CD4-positive, alpha-beta T cell treated with Interleukin-2 at 100 ng/mL for 4 hours (primary cell): ENCODE data around the gene TTYH2.
A peak's percentile ranks its signal among the peaks of the same experiment; 100 is the strongest.
"Not testable (repeated sequence)": the region's sequence is repeated elsewhere in the genome, so short reads cannot be mapped to it uniquely, and the experiment has no call there.

Experiments
- DNase-seq: peaks from one replicate; pipeline ENCODE4 v3.0.0-alpha.2; 2020; ENCODE audit warnings: low spot score

The TTYH2 gene, protein sequence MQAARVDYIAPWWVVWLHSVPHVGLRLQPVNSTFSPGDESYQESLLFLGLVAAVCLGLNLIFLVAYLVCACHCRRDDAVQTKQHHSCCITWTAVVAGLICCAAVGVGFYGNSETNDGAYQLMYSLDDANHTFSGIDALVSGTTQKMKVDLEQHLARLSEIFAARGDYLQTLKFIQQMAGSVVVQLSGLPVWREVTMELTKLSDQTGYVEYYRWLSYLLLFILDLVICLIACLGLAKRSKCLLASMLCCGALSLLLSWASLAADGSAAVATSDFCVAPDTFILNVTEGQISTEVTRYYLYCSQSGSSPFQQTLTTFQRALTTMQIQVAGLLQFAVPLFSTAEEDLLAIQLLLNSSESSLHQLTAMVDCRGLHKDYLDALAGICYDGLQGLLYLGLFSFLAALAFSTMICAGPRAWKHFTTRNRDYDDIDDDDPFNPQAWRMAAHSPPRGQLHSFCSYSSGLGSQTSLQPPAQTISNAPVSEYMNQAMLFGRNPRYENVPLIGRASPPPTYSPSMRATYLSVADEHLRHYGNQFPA

DNA sequence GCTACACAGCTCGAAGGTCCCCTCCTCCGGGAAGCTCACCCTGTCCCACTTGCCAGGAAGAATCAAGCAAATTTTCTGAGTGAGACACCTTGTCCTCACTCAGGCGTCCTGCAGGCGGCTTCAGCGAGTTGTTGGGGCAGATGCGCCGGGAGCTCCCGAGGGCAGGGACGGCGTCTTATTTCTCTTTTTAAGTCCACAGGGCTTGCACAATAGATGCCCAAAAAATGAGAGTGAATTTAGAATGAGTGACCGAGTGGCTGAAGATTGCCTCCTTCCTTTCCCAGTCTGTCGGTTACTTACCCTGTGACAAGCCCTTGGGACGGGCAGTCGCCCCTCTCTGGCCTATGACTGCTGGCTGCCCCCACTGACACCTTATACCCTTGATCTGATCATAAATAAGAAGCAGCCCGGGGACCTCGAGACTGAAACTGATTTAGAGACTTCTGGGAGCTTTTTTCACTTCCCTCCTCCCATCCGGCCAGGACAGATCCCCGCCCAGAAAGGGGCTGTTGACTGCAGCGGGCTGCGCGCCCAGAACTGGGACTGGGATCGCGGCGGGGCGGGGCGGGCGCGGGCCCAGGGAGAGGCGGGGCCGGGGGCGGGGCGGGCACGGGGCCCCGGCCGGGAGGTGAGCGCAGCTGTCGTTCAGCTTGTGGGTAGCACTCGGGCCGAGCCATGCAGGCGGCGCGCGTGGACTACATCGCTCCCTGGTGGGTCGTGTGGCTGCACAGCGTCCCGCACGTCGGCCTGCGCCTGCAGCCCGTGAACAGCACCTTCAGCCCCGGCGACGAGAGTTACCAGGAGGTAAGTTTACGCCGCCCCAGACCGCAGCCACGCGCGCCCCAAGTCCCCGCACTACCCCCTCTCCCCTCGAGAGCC lies at the start of gene TTYH2:
TSS of gene TTYH2 (plus strand) at position 659 of the 879 bp plus-strand sequence. CDS start at position 676, 17 bp downstream.
- peak; percentile 72 for DNase-seq

DNA sequence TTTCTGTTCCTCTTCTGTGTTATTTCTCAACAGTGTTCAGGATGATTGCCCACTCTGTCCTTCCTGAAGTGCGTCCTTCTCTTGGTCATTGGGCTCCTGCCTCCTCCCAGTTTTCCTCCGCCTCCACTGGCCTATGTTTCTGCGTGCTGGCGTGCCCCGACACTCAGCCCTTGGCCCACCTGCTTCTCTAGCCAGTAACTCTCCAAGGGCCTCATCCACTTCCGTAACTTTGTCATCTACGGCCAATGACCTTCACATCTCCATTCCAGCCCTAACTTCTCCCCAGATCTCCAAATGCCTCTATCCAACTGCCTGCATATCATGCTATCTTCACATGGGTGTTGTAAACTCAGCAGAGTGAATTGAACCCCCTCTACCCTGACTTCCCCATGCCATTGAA lies 49.5 kb upstream of the TTYH2 start:
- DNase-seq: no peak

DNA sequence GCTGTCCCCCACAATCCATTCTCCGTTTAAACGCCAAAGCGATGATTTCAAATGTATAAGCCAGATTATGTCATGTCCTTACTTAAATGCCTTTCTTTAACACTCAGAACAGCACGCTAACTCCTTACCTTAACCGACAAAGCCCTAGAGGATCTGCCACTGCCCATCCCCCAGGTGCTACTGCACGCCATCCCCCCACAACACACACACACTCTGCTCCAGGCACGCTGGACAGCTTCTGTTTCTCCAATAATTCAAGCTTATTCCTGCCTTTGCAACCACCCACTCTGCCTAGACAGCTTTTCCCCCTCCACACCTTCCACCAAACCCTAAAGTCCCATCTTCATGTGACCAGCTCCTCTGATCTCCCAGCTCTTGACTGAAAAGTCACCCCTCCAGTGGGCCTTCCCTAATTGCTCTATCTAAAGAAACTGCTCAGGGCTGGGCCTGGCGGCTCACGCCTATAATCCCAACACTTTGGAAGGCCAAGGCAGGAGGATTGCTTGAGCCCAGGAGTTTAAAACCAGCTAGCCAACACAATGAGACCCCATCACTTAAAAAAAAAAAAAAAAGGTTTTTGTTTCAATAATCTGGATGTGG lies 48.8 kb upstream of the TTYH2 start:
- DNase-seq: no peak

DNA sequence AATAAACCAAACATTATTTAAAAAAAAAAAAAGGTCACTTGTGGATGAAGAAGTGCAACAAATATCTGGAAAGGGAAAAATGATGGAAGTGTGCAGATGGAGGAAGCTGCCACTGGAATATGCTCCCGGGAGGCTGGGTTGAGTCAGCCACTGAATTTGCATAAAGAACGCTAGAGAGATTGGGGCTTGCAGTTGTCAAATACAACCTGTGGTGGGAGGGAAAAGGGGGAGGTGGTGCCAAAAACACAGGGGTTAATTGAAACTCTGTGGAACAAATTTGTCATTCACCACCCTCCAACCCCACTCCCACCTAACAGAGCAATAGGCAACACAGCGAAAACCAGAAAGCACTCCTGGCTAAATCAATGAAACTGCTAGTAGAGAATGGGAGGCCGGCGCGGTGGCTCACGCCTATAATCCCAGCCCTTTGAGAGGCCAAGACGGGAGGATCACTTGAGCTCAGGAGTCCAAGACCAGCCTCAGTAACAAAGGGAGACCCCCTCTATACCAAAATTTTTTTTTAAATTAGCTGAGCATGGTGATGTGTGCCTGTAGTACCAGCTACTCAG lies 47.5 kb upstream of the TTYH2 start:
- no peak for DNase-seq

DNA sequence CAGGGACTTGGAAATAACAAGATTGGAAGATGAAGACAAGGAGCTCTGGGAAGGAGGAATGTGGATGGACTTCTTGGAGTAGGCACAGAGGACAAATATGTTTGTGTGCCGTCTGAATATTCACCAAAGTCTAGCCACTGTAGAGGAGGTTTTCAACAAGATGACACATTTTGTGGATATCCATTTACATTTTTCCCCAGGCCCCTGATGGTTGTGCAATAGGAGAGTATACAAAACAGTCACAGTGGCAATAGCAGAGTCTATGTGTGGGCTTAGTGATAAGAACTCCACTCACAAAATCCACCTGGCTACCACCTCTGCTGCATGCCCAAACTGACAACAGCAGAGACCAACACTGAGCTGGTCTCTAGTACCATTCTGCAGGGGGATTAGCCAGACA lies 42.4 kb upstream of the TTYH2 start:
- DNase-seq: no peak

DNA sequence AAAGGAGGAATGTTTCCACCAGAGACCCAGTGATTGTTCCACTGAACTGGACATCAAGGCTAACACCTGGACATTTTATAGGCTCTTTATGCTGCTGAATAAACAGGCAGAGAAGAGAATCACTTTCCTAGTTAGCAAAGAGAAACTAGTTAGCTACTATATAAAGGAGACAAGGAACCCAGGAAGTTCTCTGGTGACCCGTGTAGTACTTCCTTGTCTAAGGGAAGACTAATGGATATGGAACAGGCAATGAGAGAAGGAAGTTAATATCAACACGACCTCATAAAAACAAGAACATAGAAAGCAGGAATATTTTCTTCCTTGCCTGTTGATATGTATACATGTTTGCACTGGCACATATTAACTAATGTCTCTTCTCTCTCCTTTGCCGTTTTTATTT lies 40.7 kb upstream of the TTYH2 start:
- no peak for DNase-seq

DNA sequence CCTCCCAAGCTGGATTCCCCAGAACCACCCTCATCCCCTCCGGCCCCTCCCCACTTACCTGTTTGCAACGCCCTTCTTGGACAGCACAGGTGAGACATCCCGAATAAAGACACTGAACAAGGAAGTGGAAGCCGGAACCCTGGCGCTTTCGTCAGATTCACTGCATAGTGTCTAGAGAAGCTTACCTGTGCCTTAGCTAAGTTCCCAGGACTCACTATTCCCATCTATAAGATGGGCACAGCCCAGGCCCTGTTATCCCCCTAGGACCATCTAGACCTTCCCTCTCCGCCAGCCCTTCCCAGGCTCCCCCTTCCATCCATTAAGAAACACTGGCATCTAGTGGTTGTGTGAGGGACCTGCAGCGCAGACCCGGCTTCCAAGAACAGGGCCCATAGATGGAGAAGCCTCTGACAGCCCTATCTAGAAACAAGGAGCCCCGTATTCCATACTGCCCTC lies 36.8 kb upstream of the TTYH2 start:
- DNase-seq: peak; percentile 27

DNA sequence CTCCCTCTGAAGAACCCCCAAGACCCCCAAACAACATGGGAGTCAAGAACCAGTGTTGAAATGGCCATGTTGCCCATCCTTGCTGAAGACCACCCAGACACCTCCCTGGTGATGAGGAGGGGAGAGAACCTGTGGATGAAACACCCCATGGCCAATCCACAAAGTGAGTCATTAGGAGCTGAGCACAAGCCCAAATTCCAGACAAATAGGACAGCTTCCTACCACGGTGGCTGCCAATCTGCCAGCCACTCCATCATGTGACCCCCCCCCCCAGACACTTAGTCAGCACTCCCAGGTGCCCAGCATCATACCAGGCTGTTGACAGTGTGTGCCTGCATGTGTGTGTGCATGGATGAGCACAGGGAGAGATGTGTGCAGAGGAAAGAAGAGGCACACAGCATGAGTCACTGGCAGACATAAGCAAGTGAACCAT lies 36.3 kb upstream of the TTYH2 start:
- DNase-seq: no peak

DNA sequence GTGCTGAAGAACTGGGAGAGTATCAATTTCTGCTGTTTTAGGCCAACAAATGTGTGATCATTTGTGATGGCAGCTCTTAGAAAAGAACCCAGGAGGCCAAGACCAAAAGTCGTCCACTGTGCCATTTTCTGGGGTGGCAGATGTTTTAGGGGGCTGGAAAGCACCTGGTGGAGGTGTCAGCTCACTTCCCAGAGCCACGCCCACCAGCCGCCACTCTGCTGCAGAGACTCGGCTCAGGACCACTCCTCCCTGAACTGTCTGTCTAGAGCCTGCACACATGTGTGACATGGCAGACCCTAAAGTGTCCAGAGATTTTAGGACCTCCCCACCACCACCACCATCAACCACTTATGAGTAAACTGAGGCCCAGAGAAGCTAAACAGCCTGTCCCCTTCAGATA lies 33.8 kb upstream of the TTYH2 start:
- DNase-seq: no peak

DNA sequence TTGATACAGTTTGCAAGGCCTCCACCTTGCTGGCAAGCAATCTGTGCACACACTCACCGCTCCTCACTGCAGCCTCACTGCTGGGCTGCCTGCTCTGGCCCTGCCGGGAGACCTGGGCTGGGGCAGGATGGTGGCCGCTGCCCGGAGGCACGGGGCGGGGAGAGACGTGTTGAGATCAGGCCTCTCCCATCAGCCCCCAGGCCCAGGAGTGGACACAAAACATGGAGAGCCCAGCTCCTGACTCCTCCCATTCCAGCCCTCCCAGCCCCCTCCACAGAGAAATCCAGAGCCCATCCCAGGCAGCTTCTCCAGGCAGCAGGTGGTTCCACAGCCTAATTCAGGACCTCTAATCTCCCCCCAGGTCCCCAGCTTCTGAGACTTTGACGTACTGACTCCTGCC lies 33.0 kb upstream of the TTYH2 start:
- no peak for DNase-seq

DNA sequence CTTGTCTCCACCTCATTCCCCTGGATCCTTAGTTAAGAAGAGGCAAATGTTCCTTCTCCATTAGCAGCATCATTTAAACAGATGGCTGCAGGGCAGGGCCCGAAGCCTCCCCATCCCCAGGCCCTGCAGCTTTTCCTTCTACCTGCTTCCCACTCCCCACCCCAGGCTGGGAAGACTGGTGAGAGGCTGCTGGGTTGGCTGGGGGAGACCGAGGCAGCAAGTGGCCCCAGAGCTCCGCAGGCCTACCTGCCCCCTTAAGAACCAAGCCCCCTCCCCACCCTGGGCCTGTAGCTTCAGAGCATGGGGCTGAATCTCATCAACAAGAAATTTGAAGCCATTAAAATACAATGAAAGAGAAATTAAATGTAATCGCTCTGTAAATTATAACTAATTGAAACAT lies 32.0 kb upstream of the TTYH2 start:
- DNase-seq: no peak

DNA sequence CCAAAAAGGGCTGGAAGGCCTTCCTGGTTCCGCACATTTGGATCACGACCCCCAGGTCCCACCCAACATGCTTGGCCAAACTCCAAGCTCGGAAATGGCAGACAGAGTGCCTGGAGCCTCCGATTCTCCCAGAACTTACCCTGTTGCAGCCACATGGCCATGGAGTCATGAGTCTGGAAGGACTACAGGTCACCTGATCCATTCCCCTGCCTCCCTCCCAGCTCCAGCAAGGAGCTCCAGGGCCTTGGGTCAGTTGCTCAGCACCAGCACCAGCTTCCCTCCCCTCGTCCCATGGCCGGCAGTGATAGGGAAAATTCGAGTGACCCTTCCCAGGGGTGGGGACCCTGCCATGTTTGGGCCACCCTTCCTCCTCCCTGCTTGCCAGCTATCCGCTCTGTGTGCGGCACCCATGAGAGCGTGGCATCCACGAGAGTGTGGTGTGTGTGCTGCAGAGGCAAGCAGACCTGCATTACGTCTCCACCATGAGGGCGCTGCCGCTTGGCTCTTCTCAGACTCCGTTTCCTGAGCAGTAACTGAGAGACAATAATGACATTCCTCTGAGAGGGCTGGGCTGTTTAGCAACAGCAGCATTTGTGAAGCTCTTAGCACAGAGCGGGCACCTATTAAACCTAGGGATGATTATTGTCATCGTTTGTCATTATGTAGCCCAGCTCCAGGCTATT lies 31.2 kb upstream of the TTYH2 start:
- DNase-seq: no peak

DNA sequence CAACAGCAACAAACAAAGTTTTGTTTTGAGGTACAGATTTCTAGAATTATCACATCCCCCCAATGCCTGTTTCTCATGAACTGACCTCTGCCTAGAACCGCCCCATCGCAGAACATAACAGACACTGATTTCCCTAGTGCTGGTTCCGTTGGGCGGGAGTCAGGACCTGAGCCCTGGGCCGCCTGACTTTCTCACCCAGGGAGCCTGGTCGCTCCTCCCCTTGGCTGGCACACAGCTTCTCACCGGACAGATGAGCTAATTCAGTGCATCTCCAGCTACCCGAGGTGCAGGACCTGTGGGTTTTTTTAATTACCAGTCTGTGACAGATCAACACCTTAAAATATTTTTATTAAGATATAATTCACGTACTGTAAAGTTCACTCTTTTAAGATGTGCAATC lies 30.0 kb upstream of the TTYH2 start:
- no peak for DNase-seq

DNA sequence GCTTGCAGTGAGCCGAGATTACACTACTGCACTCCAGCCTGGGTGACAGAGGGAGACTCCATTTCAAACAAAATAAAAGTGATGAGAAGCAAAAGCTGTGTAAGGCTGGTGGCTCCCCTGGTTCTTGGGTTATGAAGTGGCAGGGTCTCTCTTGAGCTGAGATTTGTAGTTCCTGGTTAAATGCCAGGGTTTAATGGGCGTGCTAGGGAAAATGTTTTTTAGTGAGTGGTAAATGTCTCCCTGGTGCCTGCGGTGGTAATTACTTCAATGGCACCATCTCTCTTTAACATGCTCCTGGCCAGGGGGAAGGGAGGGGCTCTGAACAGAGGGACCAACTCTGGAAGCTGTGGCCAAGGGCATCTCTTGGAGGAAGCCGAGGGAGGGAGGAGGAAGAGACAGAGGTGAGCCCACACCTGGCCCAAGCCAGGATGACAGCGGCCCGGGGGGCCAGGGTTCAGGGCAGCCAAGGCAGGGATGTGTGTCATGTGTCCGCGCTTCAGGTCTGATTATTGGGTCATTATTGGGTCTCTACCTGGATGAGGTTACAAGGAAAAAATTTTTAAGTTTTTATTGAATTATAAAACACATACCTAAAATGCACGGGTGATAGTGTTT lies 27.7 kb upstream of the TTYH2 start:
- DNase-seq: no peak

DNA sequence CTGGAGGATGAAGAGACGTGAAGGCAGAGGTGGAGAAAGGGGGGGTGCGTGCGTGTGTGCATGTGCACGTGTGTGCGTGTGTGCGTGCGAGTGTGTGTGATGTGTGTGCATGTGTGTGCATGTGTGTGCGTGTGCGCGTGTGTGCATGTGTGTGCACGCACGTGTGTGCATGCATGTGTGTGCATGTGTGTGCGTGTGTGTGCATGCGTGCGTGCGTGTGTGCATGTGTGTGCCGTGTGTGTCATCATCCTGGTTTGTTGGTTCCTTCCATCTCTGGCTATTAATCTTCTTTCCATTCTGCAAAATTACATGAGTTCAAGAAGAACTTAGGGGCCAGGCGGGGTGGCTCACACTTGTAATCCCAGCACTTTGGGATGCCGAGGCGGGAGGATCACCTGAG lies 26.9 kb upstream of the TTYH2 start:
- no peak for DNase-seq

DNA sequence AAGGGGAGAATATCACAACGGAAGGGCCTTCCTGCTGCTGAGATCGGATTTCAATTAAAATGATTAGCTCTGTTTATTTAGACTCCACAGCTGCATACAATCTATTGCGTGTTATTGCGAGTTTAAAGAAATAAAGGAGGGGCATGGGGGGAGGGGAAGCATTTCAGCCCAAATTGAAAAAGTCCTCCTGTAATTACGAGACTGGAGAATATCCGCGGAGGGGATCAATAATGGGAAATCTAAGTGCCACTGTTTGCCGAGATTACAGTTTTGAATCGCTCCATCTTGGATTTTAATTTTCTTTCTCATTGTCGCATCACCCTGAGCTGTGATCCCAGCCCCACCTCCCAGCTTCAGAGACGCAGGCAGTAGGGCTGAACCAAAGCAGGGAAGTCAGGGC lies 25.6 kb upstream of the TTYH2 start:
- DNase-seq: no peak

DNA sequence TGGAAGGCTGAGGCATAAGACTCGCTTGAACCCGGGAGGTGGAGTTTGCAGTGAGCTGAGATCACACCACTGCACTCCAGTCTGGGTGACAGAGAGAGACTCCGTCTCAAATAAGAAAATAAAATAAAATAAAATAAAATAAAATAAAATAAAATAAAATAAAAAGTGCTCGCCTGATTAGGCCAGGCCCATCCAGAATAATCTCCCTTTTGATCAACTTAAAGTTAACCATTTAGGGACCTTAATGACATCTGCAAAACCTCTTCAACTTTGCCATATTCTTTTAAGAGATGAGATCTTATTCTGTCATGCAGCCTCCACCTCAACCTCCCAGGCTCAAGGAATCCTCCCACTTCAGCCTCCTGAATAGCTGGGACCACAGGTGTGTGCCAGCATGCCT lies 24.7 kb upstream of the TTYH2 start:
- DNase-seq: not testable (repeated sequence)

DNA sequence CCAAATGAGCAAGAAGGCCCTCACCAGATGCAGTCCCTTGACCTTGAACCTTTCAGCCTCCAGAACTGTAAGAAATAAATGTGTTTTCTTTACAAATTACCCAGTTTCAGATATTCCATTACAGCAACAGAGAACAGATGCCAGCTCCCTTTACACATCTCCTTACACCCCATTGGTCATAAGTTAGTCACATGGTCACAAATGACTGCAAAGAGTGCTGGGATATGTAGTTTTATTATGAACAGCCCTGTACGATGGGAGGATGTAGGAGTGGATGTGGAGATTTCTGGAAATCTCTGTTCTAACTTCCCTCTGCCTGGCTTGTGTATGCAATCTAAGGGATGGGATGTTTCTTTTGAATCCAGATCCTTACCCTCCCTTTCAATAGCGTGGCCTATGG lies 23.2 kb upstream of the TTYH2 start:
- peak; percentile 32 for DNase-seq

DNA sequence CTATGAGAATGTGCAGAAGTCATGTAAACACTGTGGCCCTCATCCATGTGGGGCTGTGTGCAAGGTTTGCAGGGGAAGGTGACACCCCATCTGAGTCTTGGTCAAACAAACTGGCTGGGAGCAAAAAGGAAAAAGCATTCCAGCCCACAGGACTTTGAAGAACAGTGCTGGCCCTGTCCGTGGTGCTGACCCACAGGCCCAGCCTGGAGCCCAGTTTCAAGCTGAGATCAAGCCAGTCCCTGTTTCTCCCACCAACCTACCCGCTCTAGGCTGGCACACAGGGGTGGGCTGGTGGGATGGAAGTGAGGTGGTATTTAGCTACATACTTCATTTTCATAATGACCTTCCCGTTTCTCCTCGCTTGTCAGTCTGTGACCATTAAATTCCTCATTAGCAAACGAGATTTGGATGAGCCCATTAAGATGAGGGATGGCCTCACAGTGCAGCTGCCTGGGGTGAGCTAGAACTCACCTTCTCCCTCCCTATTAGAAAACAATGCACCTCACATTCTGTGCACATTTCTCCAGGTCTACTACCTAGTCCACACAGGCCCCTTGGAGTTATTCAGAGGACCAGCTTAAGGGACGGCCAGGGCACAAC lies 22.5 kb upstream of the TTYH2 start:
- no peak for DNase-seq

DNA sequence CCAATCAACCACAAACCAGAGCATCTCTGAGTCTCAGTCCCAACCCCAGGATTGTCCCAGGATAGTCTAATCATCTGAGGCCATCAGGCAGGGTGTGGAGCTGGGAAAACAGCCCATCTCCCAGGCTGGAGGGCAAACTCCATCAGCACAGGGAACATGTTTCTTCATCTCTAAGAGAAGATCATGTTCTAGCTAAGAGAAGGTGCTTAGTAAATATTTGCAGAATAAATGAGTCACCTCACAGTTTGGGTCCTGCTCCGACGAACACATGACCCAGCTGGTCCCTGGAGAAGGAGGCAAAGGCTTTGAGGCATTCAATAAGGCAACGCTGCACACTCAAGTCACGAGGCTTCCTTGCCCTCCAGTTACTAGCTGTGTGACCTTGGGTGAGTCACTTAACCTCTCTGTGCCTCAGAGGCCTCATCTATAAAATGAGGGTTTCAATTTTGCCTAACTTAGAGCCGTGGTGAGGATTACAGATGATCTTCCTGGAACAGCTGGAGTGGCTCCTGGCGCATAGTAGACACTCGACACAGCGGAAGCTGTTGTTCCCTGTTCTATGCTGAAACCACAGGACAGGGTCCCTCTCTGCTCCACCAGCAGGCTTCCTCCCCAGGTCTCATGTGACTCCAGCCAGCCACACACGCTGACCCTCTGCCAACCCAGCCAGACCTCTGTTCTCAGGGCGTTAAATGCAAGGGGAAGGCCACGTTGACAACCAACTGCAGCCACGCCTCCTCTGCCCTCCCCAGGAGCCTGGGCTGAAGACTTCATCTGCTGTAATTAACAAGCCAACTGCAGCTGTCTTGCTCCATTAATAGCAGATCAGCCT lies 20.2 kb upstream of the TTYH2 start:
- DNase-seq: no peak
